MM.1S (cell line): ENCODE measurements around the gene EHF.

Experiments used
- DNase-seq: peaks from one replicate; pipeline ENCODE4 v3.0.0-alpha.2; 2015
- H2AFZ ChIP-seq: fragments of 300-600 bp; sonication (generic); 2 replicates; pipeline ENCODE4 v1.6.0; 2016; ENCODE audit warnings: antibody characterized with exemption, low read length
- H3F3A ChIP-seq: fragments of 300-600 bp; sonication (generic); 2 replicates; pipeline ENCODE4 v1.6.1; 2016; ENCODE audit warnings: mild to moderate bottlenecking, antibody characterized with exemption, low read length, moderate library complexity, mixed read lengths; ENCODE audit not compliant: insufficient read depth
- H3K27ac ChIP-seq: fragments of 300-600 bp; sonication (generic); 2 replicates; pipeline ENCODE4 v1.5.1; 2016; ENCODE audit warnings: mild to moderate bottlenecking, low read length
- H3K27me3 ChIP-seq: fragments of 300-600 bp; sonication (generic); replicated peaks from 2 replicates; pipeline ENCODE4 v1.6.0; 2016; ENCODE audit warnings: low read length; ENCODE audit not compliant: insufficient read depth
- H3K36me3 ChIP-seq: fragments of 300-600 bp; sonication (generic); replicated peaks from 2 replicates; pipeline ENCODE4 v1.6.1; 2016; ENCODE audit warnings: mild to moderate bottlenecking, low read length, mixed read lengths; ENCODE audit not compliant: insufficient read depth
- H3K4me1 ChIP-seq: fragments of 300-600 bp; sonication (generic); 2 replicates; pipeline ENCODE4 v1.6.1; 2016; ENCODE audit warnings: low read length, mixed read lengths
- H3K4me2 ChIP-seq: fragments of 300-600 bp; sonication (generic); 2 replicates; pipeline ENCODE4 v1.6.0; 2016; ENCODE audit warnings: low read depth, low read length
- H3K4me3 ChIP-seq: fragments of 300-600 bp; sonication (generic); 2 replicates; pipeline ENCODE4 v1.5.1; 2016; ENCODE audit warnings: low read length, mixed read lengths
- H3K79me2 ChIP-seq: fragments of 300-600 bp; sonication (generic); 2 replicates; pipeline ENCODE4 v1.6.1; 2016; ENCODE audit warnings: mixed run types, low read length, mixed read lengths
- H3K9ac ChIP-seq: fragments of 300-600 bp; sonication (generic); 2 replicates; pipeline ENCODE4 v1.6.1; 2016; ENCODE audit warnings: low read length, mixed read lengths
- H3K9me2 ChIP-seq: fragments of 300-600 bp; sonication (generic); replicated peaks from 2 replicates; pipeline ENCODE4 v1.6.1; 2016; ENCODE audit warnings: mild to moderate bottlenecking, low read length, mixed read lengths; ENCODE audit not compliant: insufficient read depth
- H3K9me3 ChIP-seq: fragments of 300-600 bp; sonication (generic); replicated peaks from 2 replicates; pipeline ENCODE4 v1.6.1; 2016; ENCODE audit warnings: mild to moderate bottlenecking, low read length, mixed read lengths; ENCODE audit not compliant: insufficient read depth
- H4K20me1 ChIP-seq: fragments of 300-600 bp; sonication (generic); 2 replicates; pipeline ENCODE4 v1.6.1; 2016; ENCODE audit warnings: mild to moderate bottlenecking, low read length, moderate library complexity, mixed read lengths; ENCODE audit not compliant: insufficient read depth
- CTCF ChIP-seq: fragments of 300-600 bp; sonication (generic); IDR thresholded peaks from 2 replicates; pipeline ENCODE4 v1.5.1; 2016; ENCODE audit warnings: antibody characterized with exemption, low read length, mixed read lengths
- EZH2 ChIP-seq: fragments of 300-600 bp; sonication (generic); optimal IDR thresholded peaks from 2 replicates; pipeline ENCODE3; 2017; ENCODE audit warnings: low read depth, mild to moderate bottlenecking, antibody characterized with exemption, low read length, mixed read lengths
- EZH2phosphoT487 ChIP-seq: fragments of 300-600 bp; sonication (generic); IDR thresholded peaks from 2 replicates; pipeline ENCODE4 v1.6.1; 2018; ENCODE audit warnings: antibody characterized with exemption, low read length

Gene EHF

GRCh38 chr11:34642001-34642554 is 21.2 kb downstream of the EHF start:
- no peaks in the 10 kb centered on the region for H4K20me1 ChIP-seq
- no peak for DNase-seq
- H3K9ac ChIP-seq: no peak overlapping the region
- no peak overlapping the region for H3K27ac ChIP-seq
- no peaks in the 10 kb centered on the region for H3K4me1 ChIP-seq
- H3K9me2 ChIP-seq: no peaks in the 10 kb centered on the region
- no peaks in the 10 kb centered on the region for H3K79me2 ChIP-seq
- no peaks in the 10 kb centered on the region for H3K36me3 ChIP-seq
- H3K9me3 ChIP-seq: no peaks in the 10 kb centered on the region
- no peaks in the 10 kb centered on the region for H3F3A ChIP-seq
- TF ChIP-seq EZH2phosphoT487 (no peak), EZH2 (no peak)
- H3K4me2 ChIP-seq: no peak overlapping the region
- H3K4me3 ChIP-seq: no peak overlapping the region
- H3K27me3 ChIP-seq: no peaks in the 10 kb centered on the region
- H2AFZ ChIP-seq: no peak overlapping the region

DNA sequence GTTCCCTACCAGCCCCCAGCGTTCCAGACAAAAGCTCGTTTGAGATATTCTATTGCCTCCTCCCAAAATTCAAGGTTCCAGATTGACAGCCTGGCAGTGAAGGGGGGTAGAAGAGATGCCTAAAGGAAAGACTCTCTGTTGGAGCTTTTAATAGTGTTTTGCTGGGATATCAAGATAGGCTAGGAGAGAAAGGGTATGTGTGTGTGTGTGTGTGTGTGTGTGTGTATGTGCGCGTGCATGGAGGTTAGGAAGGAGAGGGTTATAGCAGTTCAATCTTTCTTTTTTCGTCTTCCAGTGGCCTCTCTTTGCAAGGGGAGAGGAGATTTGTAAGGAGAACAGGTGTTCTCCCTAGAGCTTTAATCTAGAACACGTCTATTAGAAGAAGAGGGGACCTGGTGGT is 22.0 kb downstream of the EHF start:
- Histone ChIP-seq H3K36me3 (no peaks in the 10 kb centered on the region), H3K9me3 (no peaks in the 10 kb centered on the region), H4K20me1 (no peaks in the 10 kb centered on the region), H3K9ac (no peak overlapping the region), H3K79me2 (no peaks in the 10 kb centered on the region), H3F3A (no peaks in the 10 kb centered on the region), H3K27ac (no peak overlapping the region), H3K4me1 (no peaks in the 10 kb centered on the region), H3K4me3 (no peak overlapping the region), H2AFZ (no peak overlapping the region), H3K4me2 (no peak overlapping the region), H3K27me3 (no peaks in the 10 kb centered on the region), H3K9me2 (no peaks in the 10 kb centered on the region)
- TF ChIP-seq EZH2 (no peak), EZH2phosphoT487 (no peak), CTCF (no peak)
- no peak for DNase-seq

DNA sequence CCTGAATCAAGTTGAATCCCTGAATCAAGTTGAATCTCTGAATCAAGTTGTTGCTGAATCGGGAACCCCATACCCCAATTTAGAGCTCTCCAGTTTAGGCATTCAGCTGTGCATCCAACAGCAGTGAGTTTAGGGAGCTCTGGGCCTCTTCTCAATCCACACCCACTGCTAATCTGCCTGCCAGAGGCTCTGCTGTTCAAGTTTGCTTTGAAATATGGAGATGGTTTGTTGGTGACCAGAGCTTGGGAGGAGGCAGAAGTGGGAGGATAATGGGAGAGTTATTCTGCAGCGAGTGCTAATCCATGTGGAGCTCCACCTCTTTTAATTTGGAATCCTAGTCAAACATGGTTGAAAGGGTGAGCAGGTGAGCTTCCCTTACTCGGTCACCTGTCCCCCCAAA is 22.4 kb downstream of the EHF start:
- Histone ChIP-seq H3K9me3 (no peaks in the 10 kb centered on the region), H3F3A (no peaks in the 10 kb centered on the region), H4K20me1 (no peaks in the 10 kb centered on the region), H3K9ac (no peak overlapping the region), H3K27me3 (no peaks in the 10 kb centered on the region), H3K27ac (no peak overlapping the region), H3K9me2 (no peaks in the 10 kb centered on the region), H3K4me2 (no peak overlapping the region), H3K4me1 (no peaks in the 10 kb centered on the region), H2AFZ (no peak overlapping the region), H3K79me2 (no peaks in the 10 kb centered on the region), H3K4me3 (no peak overlapping the region), H3K36me3 (no peaks in the 10 kb centered on the region)
- TF ChIP-seq EZH2 (no peak), EZH2phosphoT487 (no peak), CTCF (no peak)
- no peak for DNase-seq

DNA sequence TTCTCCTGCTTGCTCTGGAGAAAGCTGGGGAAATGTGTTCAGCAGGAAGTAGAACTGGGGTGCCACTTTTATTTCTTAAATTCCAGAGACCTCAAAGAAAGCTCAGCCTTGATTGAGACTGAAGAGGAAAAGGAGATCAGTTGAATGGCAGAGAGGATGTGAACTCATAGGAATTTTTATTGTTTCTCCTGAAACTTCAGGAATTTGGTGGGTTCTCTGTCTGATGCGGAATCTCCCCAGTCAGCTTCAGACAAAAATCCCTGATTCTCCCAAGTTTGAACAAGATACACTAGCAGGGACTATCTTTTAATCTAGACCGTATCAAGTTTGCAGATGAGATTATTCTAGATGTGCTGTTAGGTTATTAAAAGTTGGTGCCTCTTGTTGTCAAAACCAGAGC is 23.0 kb downstream of the EHF start:
- no peak for TF ChIP-seq EZH2
- TF ChIP-seq CTCF: no peak
- no peak for TF ChIP-seq EZH2phosphoT487
- H3K4me1 ChIP-seq: no peaks in the 10 kb centered on the region
- H3K4me3 ChIP-seq: no peak overlapping the region
- H3K4me2 ChIP-seq: no peak overlapping the region
- H3K9me3 ChIP-seq: no peaks in the 10 kb centered on the region
- no peak overlapping the region for H3K9ac ChIP-seq
- H3K27ac ChIP-seq: no peak overlapping the region
- no peaks in the 10 kb centered on the region for H3K36me3 ChIP-seq
- H2AFZ ChIP-seq: no peak overlapping the region
- no peaks in the 10 kb centered on the region for H3K79me2 ChIP-seq
- no peaks in the 10 kb centered on the region for H3F3A ChIP-seq
- DNase-seq: no peak
- no peaks in the 10 kb centered on the region for H3K27me3 ChIP-seq
- H4K20me1 ChIP-seq: no peaks in the 10 kb centered on the region
- no peaks in the 10 kb centered on the region for H3K9me2 ChIP-seq
